ENCODE measurements around the gene HS2ST1. TPM values are rescaled to one million over a fixed set of nuclear protein-coding genes. Genes with fewer than 3 reads are reported as not detected.
A peak's percentile ranks its signal among the peaks of the same experiment; 100 is the strongest.
"Not testable (repeated sequence)": the region's sequence is repeated elsewhere in the genome, so short reads cannot be mapped to it uniquely, and the experiment has no call there.

HS2ST1 gene
- total RNA-seq, 1 experiment from 2014 or later, result 17.6 TPM

GRCh38 chr1:86925742-86926141 is 11.3 kb downstream of the HS2ST1 start:
- no peak for DNase-seq (ENCODE audit: low spot score)

- no peak for DNase-seq (ENCODE audit: low spot score)
These were observed 12.4 kb downstream of the HS2ST1 start for GRCh38 chr1:86926883-86927282.

GRCh38 chr1:86928819-86929218 is 14.4 kb downstream of the HS2ST1 start:
- no peak for DNase-seq (ENCODE audit: low spot score)

- DNase-seq (ENCODE audit: low spot score), result no peak
These were observed 18.6 kb downstream of the HS2ST1 start for GRCh38 chr1:86933051-86933450.

GRCh38 chr1:86933562-86934377 is 19.3 kb downstream of the HS2ST1 start:
- no peak for DNase-seq (ENCODE audit: low spot score)

GRCh38 chr1:86938450-86938849 is 24.0 kb downstream of the HS2ST1 start:
- DNase-seq (ENCODE audit: low spot score), result no peak

GRCh38 chr1:86938855-86939254 is 24.4 kb downstream of the HS2ST1 start:
- DNase-seq (ENCODE audit: low spot score), result no peak

- no peak for DNase-seq (ENCODE audit: low spot score)
These were observed 25.0 kb downstream of the HS2ST1 start for GRCh38 chr1:86939406-86939805.

GRCh38 chr1:86940599-86940998 is 26.2 kb downstream of the HS2ST1 start:
- no peak for DNase-seq (ENCODE audit: low spot score)

- DNase-seq (ENCODE audit: low spot score), result no peak
These were observed 27.6 kb downstream of the HS2ST1 start for GRCh38 chr1:86942042-86942441.

- DNase-seq (ENCODE audit: low spot score), result no peak
These were observed 28.3 kb downstream of the HS2ST1 start for GRCh38 chr1:86942743-86943142.

GRCh38 chr1:86948212-86948611 is 33.8 kb downstream of the HS2ST1 start:
- no peak for DNase-seq (ENCODE audit: low spot score)

- no peak for DNase-seq (ENCODE audit: low spot score)
These were observed 36.4 kb downstream of the HS2ST1 start for GRCh38 chr1:86950712-86951419.

- no peak for DNase-seq (ENCODE audit: low spot score)
These were observed 37.0 kb downstream of the HS2ST1 start for GRCh38 chr1:86951430-86951829.

GRCh38 chr1:86953167-86953566 is 38.7 kb downstream of the HS2ST1 start:
- no peak for DNase-seq (ENCODE audit: low spot score)

GRCh38 chr1:86955678-86956077 is 41.2 kb downstream of the HS2ST1 start:
- no peak for DNase-seq (ENCODE audit: low spot score)

- no peak for DNase-seq (ENCODE audit: low spot score)
These were observed 41.8 kb downstream of the HS2ST1 start for GRCh38 chr1:86956221-86956620.

GRCh38 chr1:86957221-86957620 is 42.8 kb downstream of the HS2ST1 start:
- no peak for DNase-seq (ENCODE audit: low spot score)

GRCh38 chr1:86960548-86960947 is 46.1 kb downstream of the HS2ST1 start:
- no peak for DNase-seq (ENCODE audit: low spot score)

GRCh38 chr1:86963841-86964240 is 49.4 kb downstream of the HS2ST1 start:
- not testable (repeated sequence) for DNase-seq (ENCODE audit: low spot score)

GRCh38 chr1:86965012-86965826 is 50.8 kb downstream of the HS2ST1 start:
- peak; percentile 0 for DNase-seq (ENCODE audit: low spot score)

GRCh38 chr1:86965827-86966182 is 51.4 kb downstream of the HS2ST1 start:
- DNase-seq (ENCODE audit: low spot score), result no peak

Data from A172 (cell line).